Body of pancreas (tissue), 4 donors: ENCODE results near the gene SPRYD3. TPM values are rescaled to one million over a fixed set of nuclear protein-coding genes. Genes with fewer than 3 reads are reported as not detected.

Experiments
- ATAC-seq: fragments of 150-250 bp; one replicate; pipeline ENCODE4 v1.9.1; 2016
- DNase-seq, 4 donors: peaks; one replicate each; pipeline ENCODE4 v3.0.0-alpha.2; 2019
- H3K27ac ChIP-seq, 4 donors: fragments of 200-600 bp; sonication (generic); 1 replicate in 3 of 4; 2 replicates in 1 of 4; pipeline versions ENCODE4 v1.5.1 to v1.6.1; 2016 to 2019; ENCODE audit warnings: mild to moderate bottlenecking in 1 of 4, mixed read lengths in 1 of 4, moderate library complexity in 1 of 4
- H3K27me3 ChIP-seq, 2 donors: fragments of 200-600 bp; sonication (generic); one replicate each; pipeline ENCODE4 v1.6.0; 2016; ENCODE audit warnings: mild to moderate bottlenecking in 1 of 2
- H3K36me3 ChIP-seq, 2 donors: fragments of 200-600 bp; sonication (generic); replicated peaks in 1 of 2; 2 replicates each; pipeline ENCODE4 v1.5.1; 2016; ENCODE audit warnings: low read depth in 2 of 2; ENCODE audit not compliant: insufficient read depth in 1 of 2
- H3K4me1 ChIP-seq: fragments of 200-600 bp; sonication (generic); one replicate; pipeline ENCODE4 v1.6.0; 2016
- H3K4me3 ChIP-seq, 2 donors: fragments of 200-600 bp; sonication (generic); 1 replicate in 1 of 2; 2 replicates in 1 of 2; pipeline ENCODE4 v1.5.1; 2016 to 2019
- H3K9me3 ChIP-seq, 3 donors: fragments of 200-600 bp; sonication (generic); 1 replicate in 2 of 3; 2 replicates in 1 of 3; pipeline ENCODE4 v1.5.1; 2016
- CTCF ChIP-seq, 7 experiments: fragments of 450-650 bp in 4 of 7; fragments of 200-600 bp in 3 of 7; sonication (generic) in 3 of 7; IDR thresholded peaks; one replicate each; pipeline ENCODE4 v1.5.1; 2016 to 2019; ENCODE audit warnings: antibody characterized with exemption in 7 of 7
- POLR2A ChIP-seq, 3 donors: fragments of 450-650 bp; IDR thresholded peaks; one replicate each; pipeline ENCODE4 v1.6.1; 2016; ENCODE audit warnings: antibody characterized with exemption in 3 of 3, mild to moderate bottlenecking in 2 of 3
- WGBS, 2 donors: methylation state at CpG; one replicate each; pipeline ENCODE4 v1.1.5; 2017; 5-methylcytosine and 5-hydroxymethylcytosine counted together
- intact Hi-C: fragments of 100-400 bp; cut with DNase I; formaldehyde crosslinking; loops from one replicate; pipeline ENCODE4 v1.15.1; 2023
- total RNA-seq, 2 donors: library from RNA; depleted of rRNA; stranded (reverse); fragments of >200 nt; gene quantifications; one replicate each; pipeline ENCODE4 v1.1.0, GENCODE V29; 2016

The SPRYD3 gene
- 10 to 100 TPM; 35.3 to 59.3 TPM for total RNA-seq

DNA sequence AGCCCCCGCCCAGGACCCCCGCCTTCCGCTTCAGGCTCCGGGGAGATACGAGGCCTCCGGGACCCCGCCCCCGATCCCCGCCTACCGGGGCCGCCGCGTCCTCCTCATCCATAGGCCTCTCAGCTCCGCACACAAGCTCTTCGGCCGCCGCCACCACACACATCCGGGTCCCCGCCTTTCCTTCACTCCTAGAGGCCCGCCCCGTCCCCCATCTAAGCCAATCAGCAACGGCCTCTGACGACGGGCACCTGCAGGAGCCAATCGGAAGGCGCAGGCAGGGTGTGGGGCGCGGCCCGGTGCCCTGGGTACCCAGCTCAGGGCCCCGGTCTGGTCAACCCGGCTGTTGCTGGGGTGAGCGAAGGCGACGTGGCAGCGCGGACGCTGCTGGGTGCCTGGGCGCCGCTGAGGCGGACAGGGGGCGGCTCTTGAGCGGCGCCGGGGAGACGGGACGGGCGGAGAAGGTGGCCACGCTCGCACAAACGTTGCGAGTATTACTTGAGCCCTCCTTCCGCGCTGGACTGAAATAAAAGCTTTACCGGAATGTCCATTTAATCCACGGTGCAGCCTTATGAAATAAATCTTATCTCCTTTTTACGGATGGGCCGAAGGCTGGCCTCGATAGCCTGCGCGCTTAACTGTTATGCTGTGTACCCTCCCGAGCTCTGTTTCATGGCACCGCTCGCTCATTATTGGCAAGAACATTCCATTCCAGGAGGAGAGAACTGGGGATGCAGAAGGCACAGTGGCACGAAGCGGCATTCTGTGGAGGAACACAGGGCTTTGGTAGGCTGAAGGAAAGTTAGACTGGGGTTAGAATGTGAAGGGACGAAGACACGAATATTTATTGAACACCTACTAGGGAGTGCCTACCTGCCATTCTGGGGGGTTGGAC lies at the start of gene SPRYD3:
Gene SPRYD3 (minus strand): TSS at position 165 of the 892 bp plus-strand sequence. CDS start 57 bp downstream, at position 108.
- 2 to 5% methylated on average over 13 to 65 of the region's 67 CpGs for WGBS, 2 donors
- ATAC-seq (peak; percentile 99), DNase-seq (peak; percentile 97 to 98 (median 98))
- intact Hi-C loops, result no loop called here
- peak within 1 kb of the TSS; percentile 52 to 84 for H3K4me3 ChIP-seq
- TF ChIP-seq POLR2A (IDR thresholded peaks at IDR 0.05), result peak; percentile 90 to 92 (median 91)
- TF ChIP-seq CTCF (IDR thresholded peaks at IDR 0.05), result peak in 2 of 7 experiments; percentile 3 to 6
- H3K27me3 ChIP-seq, result no peaks in the 10 kb centered on the region
- no peaks in the 10 kb centered on the region for H3K9me3 ChIP-seq
- peaks cover 43% of the 10 kb centered on the region for H3K4me1 ChIP-seq
- H3K27ac ChIP-seq, result peak within 1 kb of the TSS; percentile 69 to 95 (median 89)
- H3K36me3 ChIP-seq, result peaks cover 0 to 9% of the 10 kb centered on the region in 2 donors

- H3K4me3 ChIP-seq, result no peak overlapping the region
- intact Hi-C loops, result no loop called here
- WGBS, 2 donors, result 61% methylated on average over 1 of the region's 1 CpG
- no peaks in the 10 kb centered on the region for H3K27me3 ChIP-seq
- no peak for ATAC-seq
- H3K4me1 ChIP-seq, result no peaks in the 10 kb centered on the region
- DNase-seq, result no peak
- H3K36me3 ChIP-seq, result no peaks in the 10 kb centered on the region
- no peak overlapping the region for H3K27ac ChIP-seq
- no peak for TF ChIP-seq CTCF (IDR thresholded peaks at IDR 0.05)
- H3K9me3 ChIP-seq, result no peaks in the 10 kb centered on the region
These were observed 48.0 kb upstream of the SPRYD3 start for GRCh38 chr12:53127169-53127568.

DNA sequence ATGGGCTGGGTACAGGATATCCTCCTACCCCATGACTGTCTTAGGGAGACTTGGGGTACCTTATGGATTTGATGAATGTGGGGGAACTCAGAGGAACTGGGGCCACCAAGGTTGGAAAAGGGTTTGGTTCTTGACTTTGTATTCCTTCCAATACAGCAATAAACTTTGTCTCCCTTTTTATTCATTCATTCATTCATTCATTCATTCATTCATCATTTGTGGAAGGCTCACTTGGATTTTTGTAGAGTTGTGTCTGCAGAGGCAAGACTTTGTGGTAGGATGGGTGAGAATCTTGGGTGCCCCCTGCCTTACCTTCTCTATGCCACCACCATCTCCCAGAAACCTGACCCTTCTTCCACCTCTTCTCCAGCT lies 45.1 kb upstream of the SPRYD3 start:
- H3K4me3 ChIP-seq, result no peak overlapping the region
- H3K4me1 ChIP-seq, result no peaks in the 10 kb centered on the region
- DNase-seq, result no peak
- no peak for ATAC-seq
- no peak overlapping the region for H3K27ac ChIP-seq
- intact Hi-C loops, result no loop called here
- no peaks in the 10 kb centered on the region for H3K36me3 ChIP-seq
- TF ChIP-seq POLR2A (IDR thresholded peaks at IDR 0.05) (no peak), CTCF (IDR thresholded peaks at IDR 0.05) (no peak)
- no peaks in the 10 kb centered on the region for H3K9me3 ChIP-seq
- H3K27me3 ChIP-seq, result no peaks in the 10 kb centered on the region

- no peaks in the 10 kb centered on the region for H3K4me1 ChIP-seq
- no peak for ATAC-seq
- 83 to 88% methylated on average over 10 to 16 of the region's 16 CpGs for WGBS, 2 donors
- TF ChIP-seq CTCF (IDR thresholded peaks at IDR 0.05) (no peak), POLR2A (IDR thresholded peaks at IDR 0.05) (no peak)
- H3K36me3 ChIP-seq, result no peaks in the 10 kb centered on the region
- DNase-seq, result no peak
- intact Hi-C loops, result no loop called here
- no peak overlapping the region for H3K4me3 ChIP-seq
- H3K27me3 ChIP-seq, result no peaks in the 10 kb centered on the region
- no peak overlapping the region for H3K27ac ChIP-seq
- H3K9me3 ChIP-seq, result no peaks in the 10 kb centered on the region
These were observed 44.6 kb upstream of the SPRYD3 start for GRCh38 chr12:53123578-53124351.
